H9 (cell line): ENCODE measurements around the gene COPZ2. TPM values are rescaled to one million over a fixed set of nuclear protein-coding genes. Genes with fewer than 3 reads are reported as not detected.
"Not testable (repeated sequence)": the region's sequence is repeated elsewhere in the genome, so short reads cannot be mapped to it uniquely, and the experiment has no call there.

Experiments used
- DNase-seq: peaks from one replicate; pipeline ENCODE4 v3.0.0-alpha.2; 2017
- H2AFZ ChIP-seq: one replicate; pipeline ENCODE4 v1.6.1; 2013; ENCODE audit warnings: mild to moderate bottlenecking, low read length, control low read depth, moderate library complexity
- H2AK5ac ChIP-seq: 2 replicates; pipeline ENCODE4 v1.6.1; 2013; ENCODE audit warnings: low read length, control low read depth, mixed read lengths; ENCODE audit not compliant: insufficient read length
- H2BK120ac ChIP-seq: one replicate; pipeline ENCODE4 v1.6.1; 2013; ENCODE audit warnings: low read depth, mild to moderate bottlenecking, low read length, control low read depth, inconsistent platforms; ENCODE audit not compliant: poor library complexity, severe bottlenecking
- H2BK12ac ChIP-seq: 2 replicates; pipeline ENCODE4 v1.6.1; 2013; ENCODE audit warnings: low read length, control low read depth, mixed read lengths, low read depth; ENCODE audit not compliant: insufficient read length
- H2BK15ac ChIP-seq: 2 replicates; pipeline ENCODE4 v1.6.1; 2013; ENCODE audit warnings: low read depth, low read length, control low read depth
- H2BK20ac ChIP-seq: one replicate; pipeline ENCODE4 v1.6.1; 2013; ENCODE audit warnings: low read depth, mild to moderate bottlenecking, low read length, control low read depth, inconsistent platforms; ENCODE audit not compliant: poor library complexity, severe bottlenecking
- H2BK5ac ChIP-seq: 2 replicates; pipeline ENCODE4 v1.6.1; 2013; ENCODE audit warnings: low read length, control low read depth, mixed read lengths; ENCODE audit not compliant: insufficient read length
- H3K14ac ChIP-seq: 2 replicates; pipeline ENCODE4 v1.6.1; 2013; ENCODE audit warnings: low read length, control low read depth; ENCODE audit not compliant: insufficient read depth
- H3K18ac ChIP-seq: 2 replicates; pipeline ENCODE4 v1.6.1; 2013; ENCODE audit warnings: low read depth, mild to moderate bottlenecking, mixed read lengths, low read length, control low read depth; ENCODE audit not compliant: insufficient read length
- H3K23ac ChIP-seq: 2 replicates; pipeline ENCODE4 v1.6.1; 2013; ENCODE audit warnings: low read length, control low read depth, mixed read lengths, low read depth; ENCODE audit not compliant: insufficient read length
- H3K23me2 ChIP-seq: 2 replicates; pipeline ENCODE4 v1.6.1; 2013; ENCODE audit warnings: low read depth, mild to moderate bottlenecking, mixed read lengths, low read length, control low read depth; ENCODE audit not compliant: insufficient read length, poor library complexity, severe bottlenecking
- H3K27ac ChIP-seq: 2 replicates; pipeline ENCODE4 v1.5.1; 2013; ENCODE audit warnings: low read length, control low read depth, mixed read lengths, low read depth; ENCODE audit not compliant: insufficient read length
- H3K27me3 ChIP-seq: 2 replicates; pipeline ENCODE4 v1.6.1; 2013; ENCODE audit warnings: low read length, control low read depth, inconsistent platforms; ENCODE audit not compliant: insufficient read depth
- H3K4ac ChIP-seq: 2 replicates; pipeline ENCODE4 v1.6.1; 2013; ENCODE audit warnings: low read depth, mild to moderate bottlenecking, control low read depth, inconsistent platforms, low read length, moderate library complexity
- H3K4me1 ChIP-seq: 2 replicates; pipeline ENCODE4 v1.6.1; 2013; ENCODE audit warnings: low read length, control low read depth, inconsistent platforms; ENCODE audit not compliant: insufficient read depth
- H3K4me2 ChIP-seq: 2 replicates; pipeline ENCODE4 v1.6.1; 2013; ENCODE audit warnings: low read length, control low read depth, mixed read lengths; ENCODE audit not compliant: insufficient read length, insufficient read depth
- H3K56ac ChIP-seq: 2 replicates; pipeline ENCODE4 v1.6.1; 2013; ENCODE audit warnings: low read depth, mild to moderate bottlenecking, mixed read lengths, low read length, control low read depth; ENCODE audit not compliant: insufficient read length
- H3K79me1 ChIP-seq: 2 replicates; pipeline ENCODE4 v1.6.1; 2013; ENCODE audit warnings: low read depth, mild to moderate bottlenecking, moderate library complexity, low read length, control low read depth, inconsistent platforms; ENCODE audit not compliant: insufficient read depth, poor library complexity, severe bottlenecking
- H3K79me2 ChIP-seq: 2 replicates; pipeline ENCODE4 v1.6.1; 2013; ENCODE audit warnings: low read length, control low read depth, inconsistent platforms; ENCODE audit not compliant: insufficient read depth
- H3K9ac ChIP-seq: 2 replicates; pipeline ENCODE4 v1.6.1; 2013; ENCODE audit warnings: low read length, control low read depth, mixed read lengths; ENCODE audit not compliant: insufficient read length; ENCODE audit errors: extremely low read depth
- H3K9me3 ChIP-seq: one replicate; pipeline ENCODE4 v1.6.1; 2013; ENCODE audit warnings: low read depth, low read length, inconsistent platforms; ENCODE audit not compliant: control insufficient read depth
- H3T11ph ChIP-seq: one replicate; pipeline ENCODE4 v1.6.1; 2013; ENCODE audit warnings: mild to moderate bottlenecking, low read length, control low read depth, inconsistent platforms
- H4K20me1 ChIP-seq: one replicate; pipeline ENCODE4 v1.6.1; 2013; ENCODE audit not compliant: control insufficient read depth, insufficient read length, insufficient read depth
- H4K5ac ChIP-seq: 2 replicates; pipeline ENCODE4 v1.6.1; 2013; ENCODE audit warnings: low read depth, mild to moderate bottlenecking, mixed read lengths, low read length, control low read depth; ENCODE audit not compliant: insufficient read length
- H4K8ac ChIP-seq: replicated peaks from 2 replicates; pipeline ENCODE4 v1.6.1; 2013; ENCODE audit warnings: low read length, control low read depth, mixed read lengths, low read depth; ENCODE audit not compliant: insufficient read length
- H4K91ac ChIP-seq: 2 replicates; pipeline ENCODE4 v1.6.1; 2013; ENCODE audit warnings: low read depth, mild to moderate bottlenecking, moderate library complexity, mixed read lengths, low read length, control low read depth; ENCODE audit not compliant: insufficient read length
- H3K27ac Mint-ChIP-seq, 3 experiments: 2 replicates in 2 of 3; 3 replicates in 1 of 3; pipeline ENCODE4 v1.8.0; 2020 to 2021; ENCODE audit warnings: mixed read lengths in 3 of 3, mild to moderate bottlenecking in 1 of 3, moderate library complexity in 1 of 3
- H3K27me3 Mint-ChIP-seq: 2 replicates; pipeline ENCODE4 v1.8.0; 2021; ENCODE audit warnings: low read depth, mild to moderate bottlenecking, moderate library complexity, mixed read lengths
- H3K36me3 Mint-ChIP-seq, 3 experiments: 2 replicates in 2 of 3; 3 replicates in 1 of 3; pipeline ENCODE4 v1.8.0; 2020 to 2021; ENCODE audit warnings: low read depth in 3 of 3, mixed read lengths in 3 of 3; ENCODE audit not compliant: insufficient read depth in 1 of 3
- H3K4me1 Mint-ChIP-seq, 2 experiments: 2 replicates each; pipeline ENCODE4 v1.8.0; 2020; ENCODE audit warnings: mixed read lengths in 2 of 2
- H3K4me3 Mint-ChIP-seq, 2 experiments: 2 replicates in 1 of 2; 3 replicates in 1 of 2; pipeline ENCODE4 v1.8.0; 2020 to 2021; ENCODE audit warnings: mild to moderate bottlenecking in 2 of 2, mixed read lengths in 2 of 2, moderate library complexity in 1 of 2
- H3K9me3 Mint-ChIP-seq, 2 experiments: 2 replicates in 1 of 2; 3 replicates in 1 of 2; pipeline ENCODE4 v1.8.0; 2020; ENCODE audit warnings: mild to moderate bottlenecking in 2 of 2, mixed read lengths in 2 of 2, moderate library complexity in 1 of 2
- CTCF ChIP-seq: fragments of 200-600 bp; sonication (generic); conservative IDR thresholded peaks from 3 replicates; pipeline ENCODE4 v1.8.0; 2021; ENCODE audit warnings: antibody characterized with exemption, mild to moderate bottlenecking
- WGBS: extraction: QIAGEN DNeasy Blood & Tissue Kit; methylation state at CpG from one replicate; pipeline ENCODE4 v1.1.7; 2013; ENCODE audit warnings: missing lambda C conversion rate, low lambda C conversion rate, mixed read lengths; ENCODE audit not compliant: insufficient read length; ENCODE audit errors: extremely low coverage; 5-methylcytosine and 5-hydroxymethylcytosine counted together
- total RNA-seq: library from RNA; stranded (reverse); gene quantifications from 2 replicates; pipeline ENCODE4 v1.2.1, GENCODE V29; 2021

The COPZ2 gene
- total RNA-seq, 1 experiment from 2014 or later = 0.68 TPM

GRCh38 chr17:48068491-48068961 is 30.9 kb upstream of the COPZ2 start:
- Histone ChIP-seq H2BK12ac (no peak overlapping the region), H3K4me2 (no peak overlapping the region), H3K79me1 (no peaks in the 10 kb centered on the region), H2AFZ (no peak overlapping the region), H2BK5ac (no peak overlapping the region), H2AK5ac (no peak overlapping the region), H3K23ac (no peak overlapping the region), H2BK120ac (no peak overlapping the region), H2BK20ac (no peak overlapping the region), H3K18ac (no peak overlapping the region), H3K9me3 (no peaks in the 10 kb centered on the region), H3K56ac (no peak overlapping the region), H4K91ac (no peak overlapping the region), H3K14ac (no peak overlapping the region), H3K27me3 (no peaks in the 10 kb centered on the region), H3K4me1 (no peaks in the 10 kb centered on the region), H3K27ac (no peak overlapping the region), H3K9ac (no peak overlapping the region), H3K4ac (no peak overlapping the region), H4K5ac (no peak overlapping the region), H3K79me2 (no peaks in the 10 kb centered on the region), H2BK15ac (no peak overlapping the region), H4K20me1 (no peaks in the 10 kb centered on the region), H3T11ph (no peak overlapping the region), H3K23me2 (no peaks in the 10 kb centered on the region), H4K8ac (no peak overlapping the region)
- no peak overlapping the region for H3K4me3 Mint-ChIP-seq
- H3K9me3 Mint-ChIP-seq = no peaks in the 10 kb centered on the region
- H3K27me3 Mint-ChIP-seq = no peaks in the 10 kb centered on the region; the same call in 1 of the 2 replicates
- WGBS = no CpG with 5 or more reads among the region's 3 CpGs
- peaks cover 17 to 83% (median 63%) of the 10 kb centered on the region in 3 experiments for H3K36me3 Mint-ChIP-seq
- H3K27ac Mint-ChIP-seq = peak overlapping the region in 2 of 3 experiments; percentile 70 to 80; a peak in 5 of 7 replicates
- peak; percentile 68 for TF ChIP-seq CTCF
- peaks cover 11 to 13% of the 10 kb centered on the region in 2 experiments for H3K4me1 Mint-ChIP-seq
- peak; percentile 76 for DNase-seq

GRCh38 chr17:48067808-48068207 is 30.2 kb upstream of the COPZ2 start:
- H3K14ac ChIP-seq, H4K91ac ChIP-seq, H2BK20ac ChIP-seq, H4K8ac ChIP-seq, H3K4me1 ChIP-seq, H4K20me1 ChIP-seq, H3K27ac ChIP-seq, H2BK5ac ChIP-seq, H4K5ac ChIP-seq, H3K4me3 Mint-ChIP-seq, H2BK120ac ChIP-seq, H3K4me2 ChIP-seq, H3K9me3 Mint-ChIP-seq, H3K27me3 Mint-ChIP-seq, H2AK5ac ChIP-seq, H3K9me3 ChIP-seq, H3K79me2 ChIP-seq, H3K23me2 ChIP-seq, H3K27me3 ChIP-seq, H3K23ac ChIP-seq, H3K18ac ChIP-seq, H3T11ph ChIP-seq, H2BK15ac ChIP-seq, DNase-seq, H3K79me1 ChIP-seq, H2BK12ac ChIP-seq, H3K4ac ChIP-seq, H2AFZ ChIP-seq, H3K9ac ChIP-seq, H3K27ac Mint-ChIP-seq, H3K56ac ChIP-seq: not testable (repeated sequence)
- no CpG with 5 or more reads among the region's 2 CpGs for WGBS
- peaks cover 11 to 13% of the 10 kb centered on the region in 2 experiments for H3K4me1 Mint-ChIP-seq
- peaks cover 14 to 82% (median 57%) of the 10 kb centered on the region in 3 experiments for H3K36me3 Mint-ChIP-seq
